GM13976 (cell line): ENCODE data around the gene WDR45B.

ENCODE experiments used
- DNase-seq: peaks from one replicate; pipeline ENCODE4 v3.0.0; 2012; ENCODE audit warnings: low spot score
- CTCF ChIP-seq: IDR thresholded peaks from 2 replicates; pipeline ENCODE4 v1.5.1; 2012; ENCODE audit warnings: borderline replicate concordance, mild to moderate bottlenecking; ENCODE audit not compliant: insufficient read depth; ENCODE audit errors: extremely low read depth, missing control alignments, control extremely low read depth
- in situ Hi-C: fragments of 300-500 bp; cut with MboI; formaldehyde crosslinking; loops from one replicate; pipeline ENCODE4 v1.12.0; 2022; ENCODE audit warnings: low sequenced_read_pairs, mixed read lengths, inconsistent platforms; ENCODE audit not compliant: unreplicated experiment

Gene WDR45B

GRCh38 chr17:82692268-82692667 is 44.0 kb upstream of the WDR45B start:
- no peak for DNase-seq
- in situ Hi-C loops = no loop called here
- TF ChIP-seq CTCF = no peak

GRCh38 chr17:82691714-82692113 is 43.5 kb upstream of the WDR45B start:
- DNase-seq = no peak
- in situ Hi-C loops = no loop called here
- no peak for TF ChIP-seq CTCF

GRCh38 chr17:82690786-82691489 is 42.7 kb upstream of the WDR45B start:
- no peak for TF ChIP-seq CTCF
- in situ Hi-C loops = no loop called here
- no peak for DNase-seq

- DNase-seq = no peak
These were observed 40.8 kb upstream of the WDR45B start for GRCh38 chr17:82689077-82689476.

GRCh38 chr17:82687871-82688270 is 39.6 kb upstream of the WDR45B start:
- TF ChIP-seq CTCF = no peak
- DNase-seq = no peak
- in situ Hi-C loops = no loop called here

More at GRCh38 chr17:82689077-82689476, 40.8 kb upstream of the WDR45B start:
- in situ Hi-C loops = no loop called here
- TF ChIP-seq CTCF = no peak

- no peak for TF ChIP-seq CTCF
- in situ Hi-C loops = no loop called here
- no peak for DNase-seq
These were observed 39.2 kb upstream of the WDR45B start for GRCh38 chr17:82687375-82687861.
